Measurements from ENCODE around the gene TEX264.

Gene TEX264

DNA sequence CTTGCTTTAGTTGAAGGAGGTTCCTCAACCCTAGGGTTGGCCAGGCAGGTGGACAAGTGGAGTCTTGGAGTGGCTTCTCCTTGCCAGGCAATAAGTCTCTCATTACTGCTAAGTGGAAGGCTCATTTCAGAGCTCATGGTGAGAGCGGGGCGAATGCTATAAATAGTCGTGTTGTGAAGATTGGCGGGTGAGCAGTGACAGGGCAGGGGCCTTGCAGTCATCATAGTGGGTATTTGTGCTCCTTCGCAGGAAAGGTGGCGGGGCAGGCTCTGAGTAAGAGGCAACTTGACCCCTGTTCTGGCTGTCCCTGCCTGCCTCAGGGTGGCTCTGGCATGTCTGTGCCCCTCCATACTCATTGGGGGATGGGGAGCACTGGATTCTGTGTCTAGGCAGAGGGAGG, 27.2 kb downstream of the TEX264 start:
- TF ChIP-seq YY1 (IDR thresholded peaks at IDR 0.05; ENCODE audit: low read depth) = no peak
- TF ChIP-seq TEAD4 (IDR thresholded peaks at IDR 0.05) = no peak
- TF ChIP-seq NFIC (IDR thresholded peaks at IDR 0.05) = no peak

GRCh38 chr3:51700403-51700802, 29.4 kb downstream of the TEX264 start:
- no peak for TF ChIP-seq TCF12 (IDR thresholded peaks at IDR 0.05; ENCODE audit: low read depth)
- TF ChIP-seq, protein P1, sequence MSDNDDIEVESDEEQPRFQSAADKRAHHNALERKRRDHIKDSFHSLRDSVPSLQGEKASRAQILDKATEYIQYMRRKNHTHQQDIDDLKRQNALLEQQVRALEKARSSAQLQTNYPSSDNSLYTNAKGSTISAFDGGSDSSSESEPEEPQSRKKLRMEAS (IDR thresholded peaks at IDR 0.05) = no peak
- no peak for TF ChIP-seq FOXM1 (IDR thresholded peaks at IDR 0.05; ENCODE audit: borderline replicate concordance, low read depth)
- TF ChIP-seq REST (IDR thresholded peaks at IDR 0.05; ENCODE audit: low read depth) = no peak
- no peak for TF ChIP-seq NFIC (IDR thresholded peaks at IDR 0.05)
- TF ChIP-seq RAD21 (IDR thresholded peaks at IDR 0.05; ENCODE audit: low read depth) = no peak
- TF ChIP-seq EGR1 (IDR thresholded peaks at IDR 0.05) = no peak
- TF ChIP-seq EP300 (IDR thresholded peaks at IDR 0.05; ENCODE audit: borderline replicate concordance) = no peak
- no peak for TF ChIP-seq CREB1 (IDR thresholded peaks at IDR 0.05; ENCODE audit: low read depth)
- TF ChIP-seq ZBTB7A (IDR thresholded peaks at IDR 0.05; ENCODE audit: low read depth) = no peak

DNA sequence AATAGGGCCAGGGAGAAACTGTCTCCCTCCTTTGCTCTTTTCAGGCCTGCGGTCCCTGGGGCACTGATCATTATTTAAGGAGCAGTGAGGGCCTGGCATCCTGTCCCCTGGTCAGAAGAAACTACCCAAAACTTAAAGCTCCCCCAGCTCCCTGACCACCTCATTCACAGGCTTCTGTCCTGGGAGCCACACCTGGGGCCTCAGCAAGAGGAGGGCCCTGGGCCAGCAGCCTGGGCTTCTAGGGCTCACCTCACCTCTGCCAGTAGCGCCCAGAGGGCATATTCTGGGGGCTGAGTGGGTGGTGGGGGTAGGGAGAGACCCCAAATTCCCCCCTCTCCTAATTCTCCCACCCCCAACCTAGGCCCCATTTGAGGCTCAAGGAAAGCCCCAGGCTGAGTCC, 31.1 kb downstream of the TEX264 start:
- TF ChIP-seq CEBPB (IDR thresholded peaks at IDR 0.05) (no peak), ZBTB7A (IDR thresholded peaks at IDR 0.05; ENCODE audit: low read depth) (no peak), TAF1 (IDR thresholded peaks at IDR 0.05; ENCODE audit: low read depth) (no peak), FOXM1 (IDR thresholded peaks at IDR 0.05; ENCODE audit: borderline replicate concordance, low read depth) (no peak), REST (IDR thresholded peaks at IDR 0.05; ENCODE audit: low read depth) (no peak), TEAD4 (IDR thresholded peaks at IDR 0.05) (no peak), CREB1 (IDR thresholded peaks at IDR 0.05; ENCODE audit: low read depth) (no peak), YY1 (IDR thresholded peaks at IDR 0.05; ENCODE audit: low read depth) (no peak), NFIC (IDR thresholded peaks at IDR 0.05) (no peak), RAD21 (IDR thresholded peaks at IDR 0.05; ENCODE audit: low read depth) (no peak)

- TF ChIP-seq CREB1 (IDR thresholded peaks at IDR 0.05; ENCODE audit: low read depth) (no peak), EGR1 (IDR thresholded peaks at IDR 0.05) (no peak), RAD21 (IDR thresholded peaks at IDR 0.05; ENCODE audit: low read depth) (no peak), FOXM1 (IDR thresholded peaks at IDR 0.05; ENCODE audit: borderline replicate concordance, low read depth) (no peak), EP300 (IDR thresholded peaks at IDR 0.05; ENCODE audit: borderline replicate concordance) (no peak), TAF1 (IDR thresholded peaks at IDR 0.05; ENCODE audit: low read depth) (no peak), YY1 (IDR thresholded peaks at IDR 0.05; ENCODE audit: low read depth) (no peak), USF1 (IDR thresholded peaks at IDR 0.05) (no peak), CEBPB (IDR thresholded peaks at IDR 0.05) (no peak), TEAD4 (IDR thresholded peaks at IDR 0.05) (no peak), TCF12 (IDR thresholded peaks at IDR 0.05; ENCODE audit: low read depth) (no peak), REST (IDR thresholded peaks at IDR 0.05; ENCODE audit: low read depth) (no peak), NFIC (IDR thresholded peaks at IDR 0.05) (no peak)
- TF ChIP-seq, protein P1 (IDR thresholded peaks at IDR 0.05) = no peak
Observed at GRCh38 chr3:51703068-51703760, 32.2 kb downstream of the TEX264 start.

Measured in Ishikawa (cell line).